Activated CD4-positive, alpha-beta T cell treated with anti-CD3 and anti-CD28 coated beads, Interleukin-10, Interleukin-2, amounts not matched to agents 100 ng/mL and 50 ng/mL, durations not matched to agents 16 hours and 8 hours (primary cell): ENCODE measurements around the gene SPATA1.
A peak's percentile ranks its signal among the peaks of the same experiment; 100 is the strongest.

Source experiments
- DNase-seq: peaks from one replicate; pipeline ENCODE4 v3.0.0-alpha.2; 2020

SPATA1 gene

GRCh38 chr1:84598418-84598817 lies 92.2 kb downstream of the SPATA1 start:
- DNase-seq = no peak

- peak; percentile 78 for DNase-seq
These were observed 92.9 kb downstream of the SPATA1 start for GRCh38 chr1:84598846-84599741.

GRCh38 chr1:84600796-84601195 lies 94.6 kb downstream of the SPATA1 start:
- DNase-seq = no peak

- DNase-seq = no peak
These were observed 97.0 kb downstream of the SPATA1 start for GRCh38 chr1:84603223-84603622.

- no peak for DNase-seq
These were observed 98.0 kb downstream of the SPATA1 start for GRCh38 chr1:84603941-84604830.

- no peak for DNase-seq
These were observed 99.0 kb downstream of the SPATA1 start for GRCh38 chr1:84605157-84605556.

GRCh38 chr1:84606977-84607376 lies 100.8 kb downstream of the SPATA1 start:
- DNase-seq = no peak

GRCh38 chr1:84611091-84611490 lies 104.9 kb downstream of the SPATA1 start:
- DNase-seq = no peak

- no peak for DNase-seq
These were observed 105.6 kb downstream of the SPATA1 start for GRCh38 chr1:84611796-84612195.

- DNase-seq = no peak
These were observed 106.8 kb downstream of the SPATA1 start for GRCh38 chr1:84613026-84613425.

GRCh38 chr1:84613887-84614286 lies 107.7 kb downstream of the SPATA1 start:
- DNase-seq = no peak

- DNase-seq = no peak
These were observed 109.6 kb downstream of the SPATA1 start for GRCh38 chr1:84615790-84616189.
